Heart left ventricle (tissue), 16 donors: Measurements from ENCODE around the gene DHODH. TPM values are rescaled to one million over a fixed set of nuclear protein-coding genes. Genes with fewer than 3 reads are reported as not detected.
"Not testable (repeated sequence)": the region's sequence is repeated elsewhere in the genome, so short reads cannot be mapped to it uniquely, and the experiment has no call there.

Experiments used
- ATAC-seq, 4 donors: fragments of 200-7000 bp; cut with Tn5 transposase; one replicate each; pipeline ENCODE4 v1.9.1; 2020 to 2022; ENCODE audit warnings: moderate library complexity in 4 of 4, mild to moderate bottlenecking in 3 of 4, moderate number of reproducible peaks in 1 of 4
- DNase-seq, 5 donors: peaks; one replicate each; pipeline ENCODE4 v3.0.0-alpha.2; 2020
- H3K27ac ChIP-seq, 12 donors: fragments of 200-600 bp; sonication (generic) in 4 of 12; one replicate each; pipeline versions ENCODE4 v1.5.0 to v1.8.0; 2016 to 2022; ENCODE audit warnings: mild to moderate bottlenecking in 2 of 12
- H3K27me3 ChIP-seq, 9 donors: fragments of 200-600 bp; sonication (generic) in 2 of 9; one replicate each; pipeline versions ENCODE4 v1.5.1 to v1.8.0; 2016 to 2022; ENCODE audit warnings: mild to moderate bottlenecking in 3 of 9
- H3K36me3 ChIP-seq, 9 donors: fragments of 200-600 bp; sonication (generic) in 2 of 9; one replicate each; pipeline versions ENCODE4 v1.5.0 to v1.8.0; 2018 to 2022; ENCODE audit warnings: mild to moderate bottlenecking in 2 of 9
- H3K4me1 ChIP-seq, 12 donors: fragments of 200-600 bp; sonication (generic) in 4 of 12; one replicate each; pipeline versions ENCODE4 v1.5.0 to v1.8.0; 2016 to 2022; ENCODE audit warnings: mild to moderate bottlenecking in 3 of 12
- H3K4me3 ChIP-seq, 12 donors: fragments of 200-600 bp; sonication (generic) in 4 of 12; one replicate each; pipeline versions ENCODE4 v1.5.0 to v1.8.0; 2017 to 2022; ENCODE audit warnings: mild to moderate bottlenecking in 9 of 12, moderate library complexity in 4 of 12
- H3K9me3 ChIP-seq, 12 donors: fragments of 200-600 bp; sonication (generic) in 4 of 12; one replicate each; pipeline versions ENCODE4 v1.5.0 to v1.8.0; 2016 to 2022; ENCODE audit warnings: mild to moderate bottlenecking in 1 of 12
- CTCF ChIP-seq, 12 donors: fragments of 200-600 bp; sonication (generic) in 4 of 12; IDR thresholded peaks; one replicate each; pipeline versions ENCODE4 v1.5.0 to v1.8.0; 2018 to 2022; ENCODE audit warnings: antibody characterized with exemption in 12 of 12, mild to moderate bottlenecking in 5 of 12
- POLR2A ChIP-seq, 2 donors: fragments of 450-650 bp; IDR thresholded peaks; one replicate each; pipeline ENCODE4 v1.6.1; 2017; ENCODE audit warnings: antibody characterized with exemption in 2 of 2, mild to moderate bottlenecking in 2 of 2, moderate library complexity in 2 of 2
- WGBS, 4 donors: extraction: QIAGEN DNeasy Blood & Tissue Kit in 2 of 4; methylation state at CpG; one replicate each; pipeline versions ENCODE4 v1.1.5 to v1.1.7; 2013 to 2018; 5-methylcytosine and 5-hydroxymethylcytosine counted together
- intact Hi-C, 10 donors: fragments of 100-400 bp; cut with DNase I; formaldehyde crosslinking; loops; one replicate each; pipeline versions ENCODE4 v1.11.1 to v1.14.2; 2022
- polyA plus RNA-seq, 2 donors: library from polyadenylated mRNA; stranded (reverse); fragments of 200-250 nt; gene quantifications; one replicate each; pipeline ENCODE4 v1.2.3, GENCODE V29; 2013
- total RNA-seq, 9 donors: library from RNA; depleted of rRNA in 2 of 9; stranded (reverse); fragments of >200 nt in 2 of 9; fragmentation: NEBNext Ultra II Directional in 3 of 9; extraction: Animal tissue kit (Norgen Biotek cat#: 25700) in 3 of 9; gene quantifications; one replicate each; pipeline versions ENCODE4 v1.1.0 to v1.2.4, GENCODE V29; 2016 to 2023
- donor health status: ischemic (EF 13 %, LVEDD 7.1; RV severe dilation, severe dysfunction).
- donor health status: healthy with polysubstance abuse.
- donor health status: DM: no; HTN: yes; CAD: no.
- donor health status: DM: no; HTN: no; CAD: no.
- donor health status: ischemic (EF 25% LVEDD 6.9; RV normal size, moderate dysfunction).
- donor health status: ischemic (EF 25% LVEDD 5.7; RV mildly dilated, moderate dysfunction).
- donor health status: healthy.
- donor health status: DM: yes; HTN: yes; CAD: no.
- donor health status: ischemic (EF 35%, LVEDD 5.7; RV mildly dilated, moderate dysfunction).
- donor health status: nonischemic (EF 11% LVEDD 7.7; RV severe dilation, severe dysfunction).
- donor health status: DM: yes; HTN: yes; CAD: no.
- donor health status: PGD.
- donor health status: ischemic (EF 29% LVEDD 5.4; RV normal size, mild dysfunction).
- donor health status: nonischemic (EF 23%, LVEDD 6.1; RV moderate dilation, normal function).

The DHODH gene
- total and polyA plus RNA-seq, 11 donors: 5.2 to 9.8 (median 7.5) TPM

DNA sequence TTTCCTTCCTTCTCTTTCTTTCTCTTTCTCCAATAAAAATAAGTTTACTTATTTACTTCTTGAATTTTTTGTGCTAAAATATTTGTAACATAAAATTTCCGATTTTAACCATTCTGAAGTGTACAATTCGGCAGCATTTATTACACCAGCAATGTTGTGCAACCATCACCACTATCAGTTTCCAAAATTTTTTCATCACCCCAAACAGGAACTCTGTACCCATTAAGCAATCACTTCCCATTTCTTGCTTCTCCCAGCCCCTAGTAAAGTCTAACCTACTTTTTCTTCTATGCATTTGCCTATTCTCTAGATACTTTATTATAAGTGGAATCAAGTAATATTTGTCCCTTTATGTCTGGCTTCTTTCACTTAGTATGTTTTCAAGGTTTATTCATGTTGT is 43.3 kb downstream of the DHODH start:
- no peak for TF ChIP-seq CTCF (IDR thresholded peaks at IDR 0.05)
- no peak for TF ChIP-seq POLR2A (IDR thresholded peaks at IDR 0.05)
- no peak for DNase-seq
- H3K9me3 ChIP-seq: peaks cover 0 to 16% (median 0%) of the 10 kb centered on the region in 12 donors
- H3K4me1 ChIP-seq: no peaks in the 10 kb centered on the region
- H3K27me3 ChIP-seq: no peaks in the 10 kb centered on the region
- no peak overlapping the region for H3K4me3 ChIP-seq
- H3K27ac ChIP-seq: peak overlapping the region in 1 of 12 donors; percentile 4
- no peak for ATAC-seq
- no peaks in the 10 kb centered on the region for H3K36me3 ChIP-seq
- intact Hi-C loops: no loop called here
- WGBS, 4 donors: 80 to 87% (median 82%) methylated on average over 2 of the region's 2 CpGs

- H3K36me3 ChIP-seq, H3K27me3 ChIP-seq, intact Hi-C loops, H3K27ac ChIP-seq, H3K4me3 ChIP-seq, ATAC-seq, DNase-seq, H3K4me1 ChIP-seq, H3K9me3 ChIP-seq: not testable (repeated sequence)
- 80 to 86% (median 83%) methylated on average over 5 of the region's 5 CpGs for WGBS, 4 donors
Observed at GRCh38 chr16:72054254-72054847, 45.8 kb downstream of the DHODH start, which contains the start of gene HP. Gene HP (plus strand): TSS chr16:72054505. CDS start chr16:72054653, 148 bp downstream.

DNA sequence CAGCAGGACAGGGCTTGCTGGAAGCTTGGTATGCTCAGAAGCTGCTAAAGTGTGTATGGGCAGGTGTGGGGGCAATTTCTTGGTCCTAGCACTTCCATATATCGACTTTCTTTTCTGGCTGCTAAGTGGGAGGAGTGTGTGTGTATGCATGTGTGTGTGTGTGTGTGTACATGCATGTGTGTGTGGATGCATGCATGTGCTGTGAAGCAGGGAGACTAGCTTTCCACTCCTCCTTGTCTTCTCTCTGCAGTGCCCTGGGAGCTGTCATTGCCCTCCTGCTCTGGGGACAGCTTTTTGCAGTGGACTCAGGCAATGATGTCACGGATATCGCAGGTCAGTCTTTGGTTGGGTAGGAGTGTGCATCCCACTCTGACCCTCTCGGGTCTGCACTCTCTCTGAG is 47.4 kb downstream of the DHODH start:
- TF ChIP-seq CTCF (IDR thresholded peaks at IDR 0.05): no peak
- no peak for TF ChIP-seq POLR2A (IDR thresholded peaks at IDR 0.05)
- Histone ChIP-seq H3K4me3 (no peak overlapping the region), H3K27ac (no peak overlapping the region), H3K4me1 (no peaks in the 10 kb centered on the region), H3K9me3 (no peaks in the 10 kb centered on the region), H3K27me3 (no peaks in the 10 kb centered on the region), H3K36me3 (no peaks in the 10 kb centered on the region)
- ATAC-seq: no peak
- no peak for DNase-seq
- 88 to 94% (median 90%) methylated on average over 4 of the region's 4 CpGs for WGBS, 4 donors
- intact Hi-C loops: no loop called here

DNA sequence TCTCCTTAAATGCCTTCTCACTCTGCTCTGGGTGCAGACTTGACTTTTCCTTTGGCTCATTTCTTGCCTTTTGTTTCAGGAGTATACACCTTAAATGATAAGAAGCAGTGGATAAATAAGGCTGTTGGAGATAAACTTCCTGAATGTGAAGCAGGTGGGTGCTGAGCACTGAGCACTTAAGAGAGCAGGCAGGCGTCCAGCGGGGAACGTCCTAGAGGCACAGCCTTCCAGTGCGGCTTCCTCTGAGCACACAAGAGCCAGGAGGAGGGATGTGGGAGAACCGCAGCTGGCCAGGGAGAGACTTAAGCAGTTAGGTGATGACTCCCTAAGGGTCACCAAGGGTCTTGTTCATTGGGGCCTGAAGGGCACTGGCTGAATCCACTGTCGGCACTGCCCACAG is 48.8 kb downstream of the DHODH start:
- ATAC-seq: peak in 3 of 4 donors; percentile 72 to 87 (median 73)
- 59 to 67% methylated on average over 1 to 2 of the region's 6 CpGs; no CpG with 5 or more reads in 2 of the 4 donors for WGBS, 4 donors

GRCh38 chr16:72059060-72059459 is 50.5 kb downstream of the DHODH start:
- peak in 2 of 4 donors; percentile 56 to 59 for ATAC-seq
- H3K36me3 ChIP-seq, intact Hi-C loops, DNase-seq, H3K4me1 ChIP-seq, H3K4me3 ChIP-seq, H3K9me3 ChIP-seq, H3K27ac ChIP-seq, H3K27me3 ChIP-seq: not testable (repeated sequence)
- 58 to 72% (median 66%) methylated on average over 6 to 7 of the region's 7 CpGs for WGBS, 4 donors

More for the DNA sequence above, 48.8 kb downstream of the DHODH start:
- H3K36me3 ChIP-seq, H3K4me1 ChIP-seq, H3K27ac ChIP-seq, DNase-seq, intact Hi-C loops, H3K27me3 ChIP-seq, H3K4me3 ChIP-seq, H3K9me3 ChIP-seq: not testable (repeated sequence)

DNA sequence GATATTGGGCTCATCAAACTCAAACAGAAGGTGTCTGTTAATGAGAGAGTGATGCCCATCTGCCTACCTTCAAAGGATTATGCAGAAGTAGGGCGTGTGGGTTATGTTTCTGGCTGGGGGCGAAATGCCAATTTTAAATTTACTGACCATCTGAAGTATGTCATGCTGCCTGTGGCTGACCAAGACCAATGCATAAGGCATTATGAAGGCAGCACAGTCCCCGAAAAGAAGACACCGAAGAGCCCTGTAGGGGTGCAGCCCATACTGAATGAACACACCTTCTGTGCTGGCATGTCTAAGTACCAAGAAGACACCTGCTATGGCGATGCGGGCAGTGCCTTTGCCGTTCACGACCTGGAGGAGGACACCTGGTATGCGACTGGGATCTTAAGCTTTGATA is 51.9 kb downstream of the DHODH start:
- DNase-seq (no peak), ATAC-seq (no peak)
- intact Hi-C loops: loop anchor here in 1 of 10 donors (10.0 kb wide), 1 partner anchor 64 kb away; no protein-coding TSS in a partner anchor

More for the DNA sequence above, 51.9 kb downstream of the DHODH start:
- no peaks in the 10 kb centered on the region for H3K27me3 ChIP-seq
- H3K9me3 ChIP-seq: no peaks in the 10 kb centered on the region
- no peak for TF ChIP-seq POLR2A (IDR thresholded peaks at IDR 0.05)
- TF ChIP-seq CTCF (IDR thresholded peaks at IDR 0.05): no peak
- 90 to 94% (median 94%) methylated on average over 9 of the region's 9 CpGs for WGBS, 4 donors
- H3K4me1 ChIP-seq: no peaks in the 10 kb centered on the region
- no peak overlapping the region for H3K27ac ChIP-seq
- H3K4me3 ChIP-seq: no peak overlapping the region
- peaks cover 0 to 2% (median 0%) of the 10 kb centered on the region in 9 donors for H3K36me3 ChIP-seq
